HL-60 (cell line): ENCODE data around the gene CCDC85B.

Experiments
- CTCF ChIP-seq: IDR thresholded peaks from one replicate; pipeline ENCODE4 v1.5.1; 2011; ENCODE audit warnings: low read length, control low read depth, inconsistent platforms; ENCODE audit not compliant: insufficient read depth
- GABPA ChIP-seq: IDR thresholded peaks from 2 replicates; pipeline ENCODE4 v1.6.1; 2012; ENCODE audit warnings: low read depth
- POLR2AphosphoS5 ChIP-seq: IDR thresholded peaks from 2 replicates; pipeline ENCODE4 v1.6.1; 2012; ENCODE audit warnings: low read depth
- REST ChIP-seq: IDR thresholded peaks from 2 replicates; pipeline ENCODE4 v1.6.1; 2012; ENCODE audit warnings: low read depth; ENCODE audit not compliant: insufficient replicate concordance

- TF ChIP-seq CTCF = no peak
- TF ChIP-seq POLR2AphosphoS5 = no peak; the same call in 1 of the 2 replicates
- TF ChIP-seq REST = no peak
- no peak for TF ChIP-seq GABPA
Measured at GRCh38 chr11:65891219-65892136, 1.0 kb downstream of the CCDC85B start.
